ENCODE data around the gene DDX1. TPM values are rescaled to one million over a fixed set of nuclear protein-coding genes. Genes with fewer than 3 reads are reported as not detected.

Gene DDX1
- total RNA-seq, 4 donors from 2014 or later, result 58.3 to 90.5 (median 60.8) TPM

- no peaks in the 10 kb centered on the region for H3K9me3 ChIP-seq
- TF ChIP-seq POLR2A (IDR thresholded peaks at IDR 0.05; ENCODE audit: low read depth) (no peak), EP300 (IDR thresholded peaks at IDR 0.05) (no peak), POLR2AphosphoS5 (IDR thresholded peaks at IDR 0.05) (no peak)
- TF ChIP-seq, protein P1, sequence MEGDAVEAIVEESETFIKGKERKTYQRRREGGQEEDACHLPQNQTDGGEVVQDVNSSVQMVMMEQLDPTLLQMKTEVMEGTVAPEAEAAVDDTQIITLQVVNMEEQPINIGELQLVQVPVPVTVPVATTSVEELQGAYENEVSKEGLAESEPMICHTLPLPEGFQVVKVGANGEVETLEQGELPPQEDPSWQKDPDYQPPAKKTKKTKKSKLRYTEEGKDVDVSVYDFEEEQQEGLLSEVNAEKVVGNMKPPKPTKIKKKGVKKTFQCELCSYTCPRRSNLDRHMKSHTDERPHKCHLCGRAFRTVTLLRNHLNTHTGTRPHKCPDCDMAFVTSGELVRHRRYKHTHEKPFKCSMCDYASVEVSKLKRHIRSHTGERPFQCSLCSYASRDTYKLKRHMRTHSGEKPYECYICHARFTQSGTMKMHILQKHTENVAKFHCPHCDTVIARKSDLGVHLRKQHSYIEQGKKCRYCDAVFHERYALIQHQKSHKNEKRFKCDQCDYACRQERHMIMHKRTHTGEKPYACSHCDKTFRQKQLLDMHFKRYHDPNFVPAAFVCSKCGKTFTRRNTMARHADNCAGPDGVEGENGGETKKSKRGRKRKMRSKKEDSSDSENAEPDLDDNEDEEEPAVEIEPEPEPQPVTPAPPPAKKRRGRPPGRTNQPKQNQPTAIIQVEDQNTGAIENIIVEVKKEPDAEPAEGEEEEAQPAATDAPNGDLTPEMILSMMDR (IDR thresholded peaks at IDR 0.05), result no peak
- H3K4me1 ChIP-seq, result peaks cover 0 to 4% (median 0%) of the 10 kb centered on the region in 4 donors
- H3K27ac ChIP-seq (replicated peaks in 1 of 4), result no peak overlapping the region
- no peaks in the 10 kb centered on the region for H3K27me3 ChIP-seq
- H3K4me3 ChIP-seq, result no peak overlapping the region
- 77% methylated on average over 13 of the region's 14 CpGs for WGBS
- no peaks in the 10 kb centered on the region for H3K36me3 ChIP-seq
- intact Hi-C loops (cut with DNase I), result no loop called here
- peak; percentile 90 for DNase-seq (ENCODE audit: extremely low spot score)
Measured at GRCh38 chr2:15649561-15650255, 58.0 kb downstream of the DDX1 start.

GRCh38 chr2:15650616-15651366 lies 59.1 kb downstream of the DDX1 start:
- Histone ChIP-seq H3K4me3 (no peak overlapping the region), H3K27ac (replicated peaks in 1 of 4) (no peak overlapping the region), H3K9me3 (no peaks in the 10 kb centered on the region), H3K27me3 (no peaks in the 10 kb centered on the region), H3K36me3 (no peaks in the 10 kb centered on the region), H3K4me1 (peaks cover 0 to 4% (median 0%) of the 10 kb centered on the region in 4 donors)
- TF ChIP-seq EP300 (IDR thresholded peaks at IDR 0.05), result no peak
- no peak for TF ChIP-seq POLR2AphosphoS5 (IDR thresholded peaks at IDR 0.05)
- TF ChIP-seq, protein P1 (IDR thresholded peaks at IDR 0.05), result no peak
- TF ChIP-seq POLR2A (IDR thresholded peaks at IDR 0.05; ENCODE audit: low read depth), result no peak
- DNase-seq (ENCODE audit: extremely low spot score), result peak; percentile 62
- intact Hi-C loops (cut with DNase I), result no loop called here
- WGBS, result 94% methylated on average over 11 of the region's 11 CpGs

GRCh38 chr2:15651367-15651727 lies 59.7 kb downstream of the DDX1 start:
- no peaks in the 10 kb centered on the region for H3K9me3 ChIP-seq
- TF ChIP-seq EP300 (IDR thresholded peaks at IDR 0.05), result no peak
- TF ChIP-seq POLR2A (IDR thresholded peaks at IDR 0.05; ENCODE audit: low read depth), result no peak
- no peak for TF ChIP-seq POLR2AphosphoS5 (IDR thresholded peaks at IDR 0.05)
- no peaks in the 10 kb centered on the region for H3K27me3 ChIP-seq
- no peaks in the 10 kb centered on the region for H3K36me3 ChIP-seq
- intact Hi-C loops (cut with DNase I), result no loop called here
- H3K4me1 ChIP-seq, result peaks cover 0 to 4% (median 0%) of the 10 kb centered on the region in 4 donors
- no peak overlapping the region for H3K4me3 ChIP-seq
- no peak overlapping the region for H3K27ac ChIP-seq (replicated peaks in 1 of 4)
- DNase-seq (ENCODE audit: extremely low spot score), result no peak
- WGBS, result 95% methylated on average over 7 of the region's 7 CpGs

GRCh38 chr2:15652252-15652651 lies 60.6 kb downstream of the DDX1 start:
- Histone ChIP-seq H3K36me3 (no peaks in the 10 kb centered on the region), H3K27ac (replicated peaks in 1 of 4) (no peak overlapping the region), H3K27me3 (no peaks in the 10 kb centered on the region), H3K4me1 (peaks cover 0 to 4% (median 0%) of the 10 kb centered on the region in 4 donors), H3K4me3 (no peak overlapping the region), H3K9me3 (no peaks in the 10 kb centered on the region)
- TF ChIP-seq EP300 (IDR thresholded peaks at IDR 0.05), result no peak
- TF ChIP-seq, protein P1 (IDR thresholded peaks at IDR 0.05), result no peak
- TF ChIP-seq POLR2AphosphoS5 (IDR thresholded peaks at IDR 0.05), result no peak
- no peak for TF ChIP-seq POLR2A (IDR thresholded peaks at IDR 0.05; ENCODE audit: low read depth)
- intact Hi-C loops (cut with DNase I), result no loop called here
- WGBS, result 85% methylated on average over 8 of the region's 8 CpGs
- no peak for DNase-seq (ENCODE audit: extremely low spot score)

GRCh38 chr2:15652801-15653200 lies 61.1 kb downstream of the DDX1 start:
- Histone ChIP-seq H3K27me3 (no peaks in the 10 kb centered on the region), H3K4me3 (no peak overlapping the region), H3K9me3 (no peaks in the 10 kb centered on the region), H3K4me1 (peaks cover 0 to 4% (median 0%) of the 10 kb centered on the region in 4 donors), H3K27ac (replicated peaks in 1 of 4) (no peak overlapping the region), H3K36me3 (no peaks in the 10 kb centered on the region)
- TF ChIP-seq POLR2A (IDR thresholded peaks at IDR 0.05; ENCODE audit: low read depth) (no peak), EP300 (IDR thresholded peaks at IDR 0.05) (no peak), POLR2AphosphoS5 (IDR thresholded peaks at IDR 0.05) (no peak)
- TF ChIP-seq, protein P1 (IDR thresholded peaks at IDR 0.05), result no peak
- 53% methylated on average over 4 of the region's 6 CpGs for WGBS
- intact Hi-C loops (cut with DNase I), result no loop called here
- no peak for DNase-seq (ENCODE audit: extremely low spot score)

Measured in esophagus muscularis mucosa (tissue), 4 donors.